Parathyroid adenoma (tissue), 2 donors: ENCODE measurements around the gene LARGE1.

Experiments used
- H2AFZ ChIP-seq: fragments of 300-600 bp; sonication (generic); one replicate; pipeline ENCODE4 v1.7.0; 2017; ENCODE audit warnings: antibody characterized with exemption, mild to moderate bottlenecking
- H3K27ac ChIP-seq: fragments of 300-600 bp; sonication (generic); one replicate; pipeline ENCODE4 v1.7.0; 2017
- H3K27me3 ChIP-seq: fragments of 300-600 bp; sonication (generic); one replicate; pipeline ENCODE4 v1.7.0; 2017; ENCODE audit warnings: low read length; ENCODE audit not compliant: control insufficient read depth, insufficient read depth
- H3K36me3 ChIP-seq: fragments of 300-600 bp; sonication (generic); one replicate; pipeline ENCODE4 v1.7.0; 2017; ENCODE audit warnings: low read length; ENCODE audit not compliant: control insufficient read depth, insufficient read depth
- H3K4me1 ChIP-seq: fragments of 300-600 bp; sonication (generic); one replicate; pipeline ENCODE4 v1.7.0; 2017; ENCODE audit warnings: control low read depth
- H3K4me2 ChIP-seq: fragments of 300-600 bp; sonication (generic); one replicate; pipeline ENCODE4 v1.7.0; 2017; ENCODE audit warnings: low read length
- H3K4me3 ChIP-seq: fragments of 300-600 bp; sonication (generic); one replicate; pipeline ENCODE4 v1.7.0; 2017; ENCODE audit warnings: low read depth, low read length
- H3K79me2 ChIP-seq: fragments of 300-600 bp; sonication (generic); one replicate; pipeline ENCODE4 v1.7.0; 2017; ENCODE audit warnings: control low read depth
- H3K9ac ChIP-seq: fragments of 300-600 bp; sonication (generic); one replicate; pipeline ENCODE4 v1.7.0; 2017; ENCODE audit warnings: mild to moderate bottlenecking
- H3K9me3 ChIP-seq: fragments of 300-600 bp; sonication (generic); one replicate; pipeline ENCODE4 v1.7.0; 2017; ENCODE audit warnings: low read length; ENCODE audit not compliant: control insufficient read depth
- CTCF ChIP-seq: fragments of 300-600 bp; sonication (generic); IDR thresholded peaks from one replicate; pipeline ENCODE4 v1.7.0; 2017; ENCODE audit warnings: antibody characterized with exemption, mild to moderate bottlenecking
- donor health status: primary hyperparathyroidism.

The LARGE1 gene

GRCh38 chr22:33529424-33530113 is 390.7 kb downstream of the LARGE1 start:
- no peaks in the 10 kb centered on the region for H3K9me3 ChIP-seq
- no peak overlapping the region for H2AFZ ChIP-seq
- TF ChIP-seq CTCF = no peak
- no peaks in the 10 kb centered on the region for H3K36me3 ChIP-seq
- no peak overlapping the region for H3K4me3 ChIP-seq
- no peak overlapping the region for H3K27ac ChIP-seq
- no peaks in the 10 kb centered on the region for H3K27me3 ChIP-seq
- H3K4me2 ChIP-seq = no peak overlapping the region
- H3K79me2 ChIP-seq = no peaks in the 10 kb centered on the region
- H3K9ac ChIP-seq = no peak overlapping the region
- no peaks in the 10 kb centered on the region for H3K4me1 ChIP-seq

GRCh38 chr22:33528183-33528582 is 392.1 kb downstream of the LARGE1 start:
- Histone ChIP-seq H3K4me2 (no peak overlapping the region), H3K9ac (no peak overlapping the region), H3K9me3 (no peaks in the 10 kb centered on the region), H3K27ac (no peak overlapping the region), H3K4me3 (no peak overlapping the region), H3K36me3 (no peaks in the 10 kb centered on the region), H3K79me2 (no peaks in the 10 kb centered on the region), H2AFZ (no peak overlapping the region), H3K4me1 (no peaks in the 10 kb centered on the region), H3K27me3 (no peaks in the 10 kb centered on the region)
- no peak for TF ChIP-seq CTCF

- no peak overlapping the region for H3K27ac ChIP-seq
Observed at GRCh38 chr22:33526434-33527107, 393.7 kb downstream of the LARGE1 start.

GRCh38 chr22:33524511-33525260 is 395.6 kb downstream of the LARGE1 start:
- Histone ChIP-seq H3K4me2 (no peak overlapping the region), H3K27ac (no peak overlapping the region), H3K79me2 (no peaks in the 10 kb centered on the region), H3K9ac (no peak overlapping the region), H3K9me3 (no peaks in the 10 kb centered on the region), H3K36me3 (no peaks in the 10 kb centered on the region), H3K27me3 (no peaks in the 10 kb centered on the region), H2AFZ (no peak overlapping the region), H3K4me1 (peaks cover 2% of the 10 kb centered on the region), H3K4me3 (no peak overlapping the region)
- TF ChIP-seq CTCF = no peak

More at GRCh38 chr22:33526434-33527107, 393.7 kb downstream of the LARGE1 start:
- no peak overlapping the region for H3K4me3 ChIP-seq
- H3K4me1 ChIP-seq = peaks cover 2% of the 10 kb centered on the region
- TF ChIP-seq CTCF = no peak
- no peak overlapping the region for H3K9ac ChIP-seq
- H3K36me3 ChIP-seq = no peaks in the 10 kb centered on the region
- H3K27me3 ChIP-seq = no peaks in the 10 kb centered on the region
- H3K79me2 ChIP-seq = no peaks in the 10 kb centered on the region
- no peak overlapping the region for H3K4me2 ChIP-seq
- no peaks in the 10 kb centered on the region for H3K9me3 ChIP-seq
- no peak overlapping the region for H2AFZ ChIP-seq
